Measurements from ENCODE around the gene TNRC6A. TPM values are rescaled to one million over a fixed set of nuclear protein-coding genes. Genes with fewer than 3 reads are reported as not detected.
A peak's percentile ranks its signal among the peaks of the same experiment; 100 is the strongest.
"Not testable (repeated sequence)": the region's sequence is repeated elsewhere in the genome, so short reads cannot be mapped to it uniquely, and the experiment has no call there.

Gene TNRC6A
- total and polyA plus RNA-seq, 2 experiments from 2014 or later: 12.5 to 13.1 TPM

DNA sequence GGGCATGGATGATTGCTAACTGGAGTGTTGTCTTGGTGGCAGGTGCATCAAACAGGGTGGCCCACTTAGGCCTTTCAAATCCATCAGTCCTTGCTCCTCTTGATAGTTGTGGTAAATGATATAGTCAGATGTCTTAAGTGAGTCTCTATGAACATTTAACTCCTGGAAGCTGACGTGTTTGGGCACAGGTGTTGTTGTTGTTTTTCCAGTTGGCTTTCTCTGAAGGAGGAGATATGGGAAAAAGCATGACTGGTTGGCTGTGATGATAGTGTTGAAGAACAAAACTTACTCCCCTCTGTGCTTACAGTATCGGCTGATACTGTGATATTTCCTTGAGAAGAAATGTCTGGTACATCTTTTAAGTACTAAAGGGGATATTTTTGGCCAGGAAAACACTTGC is 18.0 kb downstream of the TNRC6A start:
- in situ Hi-C loops (cut with MboI): no loop called here
- H4K20me1 ChIP-seq (ENCODE audit: insufficient read depth): peaks cover 24% of the 10 kb centered on the region

GRCh38 chr16:24748242-24748641 is 18.8 kb downstream of the TNRC6A start:
- TF ChIP-seq EZH2 (IDR thresholded peaks at IDR 0.05; ENCODE audit: insufficient read depth, poor library complexity, severe bottlenecking): no peak
- TF ChIP-seq EZH2phosphoT487 (IDR thresholded peaks at IDR 0.05; ENCODE audit: insufficient read depth, low read depth): no peak
- peaks cover 7% of the 10 kb centered on the region; the same call in 1 of the 2 replicates for H3K36me3 ChIP-seq (ENCODE audit: low read depth)
- H3K9ac ChIP-seq: peak overlapping the region; percentile 43; the same call in 1 of the 2 replicates
- H3K4me3 ChIP-seq: no peak overlapping the region
- H3K79me2 ChIP-seq (ENCODE audit: insufficient read depth): peaks cover 98% of the 10 kb centered on the region
- H3K27ac ChIP-seq: peak overlapping the region; percentile 73
- H3K9me3 ChIP-seq (ENCODE audit: low read depth): no peaks in the 10 kb centered on the region
- H4K20me1 ChIP-seq (ENCODE audit: insufficient read depth): peaks cover 24% of the 10 kb centered on the region
- peak overlapping the region; percentile 33 for H3K4me2 ChIP-seq (ENCODE audit: unreplicated experiment)
- no peak overlapping the region for H2AFZ ChIP-seq
- no peaks in the 10 kb centered on the region for H3K27me3 ChIP-seq (replicated peaks; ENCODE audit: insufficient read depth)
- peak; percentile 93 for DNase-seq
- in situ Hi-C loops (cut with MboI): no loop called here
- H3K4me1 ChIP-seq (ENCODE audit: insufficient read depth): peaks cover 16% of the 10 kb centered on the region
- H3K9me2 ChIP-seq (ENCODE audit: insufficient read depth): no peaks in the 10 kb centered on the region
- peaks cover 24% of the 10 kb centered on the region for H3F3A ChIP-seq (ENCODE audit: insufficient read depth)
- WGBS, 2 experiments (ENCODE audit: low coverage in 1 of 2, low lambda C conversion rate in 2 of 2, missing lambda C conversion rate in 2 of 2): 9 to 11% methylated on average over 2 of the region's 2 CpGs

More for the DNA sequence above, 18.0 kb downstream of the TNRC6A start:
- Histone ChIP-seq H3K36me3 (ENCODE audit: low read depth) (peaks cover 7% of the 10 kb centered on the region; the same call in 1 of the 2 replicates), H3K4me1 (ENCODE audit: insufficient read depth) (peaks cover 16% of the 10 kb centered on the region), H3K79me2 (ENCODE audit: insufficient read depth) (peaks cover 98% of the 10 kb centered on the region), H3K4me2 (ENCODE audit: unreplicated experiment) (peak overlapping the region; percentile 33), H3K9me3 (ENCODE audit: low read depth) (no peaks in the 10 kb centered on the region), H3F3A (ENCODE audit: insufficient read depth) (peaks cover 24% of the 10 kb centered on the region), H3K4me3 (no peak overlapping the region), H3K9me2 (ENCODE audit: insufficient read depth) (no peaks in the 10 kb centered on the region), H2AFZ (no peak overlapping the region), H3K9ac (peak overlapping the region; percentile 43; the same call in 1 of the 2 replicates), H3K27me3 (replicated peaks; ENCODE audit: insufficient read depth) (no peaks in the 10 kb centered on the region), H3K27ac (peak overlapping the region; percentile 73)
- TF ChIP-seq EZH2 (IDR thresholded peaks at IDR 0.05; ENCODE audit: insufficient read depth, poor library complexity, severe bottlenecking): no peak
- no peak for TF ChIP-seq EZH2phosphoT487 (IDR thresholded peaks at IDR 0.05; ENCODE audit: insufficient read depth, low read depth)
- no peak for DNase-seq
- WGBS, 2 experiments (ENCODE audit: low coverage in 1 of 2, low lambda C conversion rate in 2 of 2, missing lambda C conversion rate in 2 of 2): 89 to 98% methylated on average over 2 of the region's 2 CpGs

DNA sequence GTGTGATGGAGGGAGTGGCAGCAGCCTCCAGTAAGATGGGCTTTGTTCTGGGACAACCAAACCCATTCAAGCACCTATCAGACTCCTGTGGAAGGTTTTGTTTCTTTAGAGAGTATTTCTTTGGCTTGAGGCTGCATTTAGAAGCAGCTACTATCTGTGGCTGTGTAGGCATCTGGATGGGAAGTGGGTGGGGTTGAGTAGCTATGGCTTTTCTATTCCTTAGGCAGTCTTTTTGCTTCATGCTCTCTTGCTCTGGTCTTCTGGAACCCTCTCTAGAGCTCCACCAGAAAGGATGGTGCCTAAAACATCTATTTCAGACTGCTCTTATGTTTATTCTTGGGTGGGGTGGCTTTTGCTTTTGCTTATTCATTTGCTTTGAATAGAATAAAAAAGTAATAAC is 19.9 kb downstream of the TNRC6A start:
- Histone ChIP-seq H3K4me1 (ENCODE audit: insufficient read depth) (peaks cover 16% of the 10 kb centered on the region), H3F3A (ENCODE audit: insufficient read depth) (peaks cover 24% of the 10 kb centered on the region), H4K20me1 (ENCODE audit: insufficient read depth) (peaks cover 24% of the 10 kb centered on the region), H3K27me3 (replicated peaks; ENCODE audit: insufficient read depth) (no peaks in the 10 kb centered on the region), H3K9me2 (ENCODE audit: insufficient read depth) (no peaks in the 10 kb centered on the region), H3K9ac (no peak overlapping the region), H3K79me2 (ENCODE audit: insufficient read depth) (peaks cover 98% of the 10 kb centered on the region), H2AFZ (no peak overlapping the region), H3K4me3 (no peak overlapping the region), H3K27ac (no peak overlapping the region), H3K36me3 (ENCODE audit: low read depth) (peaks cover 7% of the 10 kb centered on the region; the same call in 1 of the 2 replicates), H3K9me3 (ENCODE audit: low read depth) (no peaks in the 10 kb centered on the region), H3K4me2 (ENCODE audit: unreplicated experiment) (no peak overlapping the region)
- no peak for TF ChIP-seq EZH2 (IDR thresholded peaks at IDR 0.05; ENCODE audit: insufficient read depth, poor library complexity, severe bottlenecking)
- TF ChIP-seq EZH2phosphoT487 (IDR thresholded peaks at IDR 0.05; ENCODE audit: insufficient read depth, low read depth): no peak
- DNase-seq: no peak
- in situ Hi-C loops (cut with MboI): no loop called here

DNA sequence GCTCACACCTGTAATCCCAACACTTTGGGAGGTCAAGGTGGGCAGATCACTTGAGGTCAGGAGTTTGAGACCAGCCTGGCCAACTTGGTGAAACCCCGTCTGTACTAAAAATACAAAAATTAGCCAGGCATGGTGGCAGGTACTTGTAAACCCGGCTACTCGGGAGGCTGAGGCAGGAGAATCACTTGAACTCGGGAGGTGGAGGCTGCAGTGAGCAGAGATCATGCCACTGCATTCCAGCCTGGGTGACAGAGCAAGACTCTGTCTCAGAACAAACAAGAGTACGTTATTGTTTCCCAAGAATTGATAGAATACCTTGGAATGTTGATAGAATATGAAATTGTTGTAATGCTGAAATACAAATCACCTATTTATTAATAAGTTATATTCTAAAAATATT is 20.4 kb downstream of the TNRC6A start:
- H3K4me1 ChIP-seq (ENCODE audit: insufficient read depth): peaks cover 16% of the 10 kb centered on the region
- H4K20me1 ChIP-seq (ENCODE audit: insufficient read depth): peaks cover 21% of the 10 kb centered on the region
- H3K9me2 ChIP-seq (ENCODE audit: insufficient read depth); H3K4me2 ChIP-seq (ENCODE audit: unreplicated experiment); DNase-seq; H3K4me3 ChIP-seq; H3K36me3 ChIP-seq (ENCODE audit: low read depth); H2AFZ ChIP-seq; in situ Hi-C loops (cut with MboI); H3K27me3 ChIP-seq (replicated peaks; ENCODE audit: insufficient read depth); H3K9ac ChIP-seq; H3K9me3 ChIP-seq (ENCODE audit: low read depth); H3K27ac ChIP-seq: not testable (repeated sequence)
- whole genome bisulfite sequencing, 2 experiments (ENCODE audit: low coverage in 1 of 2, low lambda C conversion rate in 2 of 2, missing lambda C conversion rate in 2 of 2): 89 to 93% methylated on average over 5 of the region's 5 CpGs
- H3F3A ChIP-seq (ENCODE audit: insufficient read depth): peaks cover 24% of the 10 kb centered on the region
- H3K79me2 ChIP-seq (ENCODE audit: insufficient read depth): peaks cover 98% of the 10 kb centered on the region

DNA sequence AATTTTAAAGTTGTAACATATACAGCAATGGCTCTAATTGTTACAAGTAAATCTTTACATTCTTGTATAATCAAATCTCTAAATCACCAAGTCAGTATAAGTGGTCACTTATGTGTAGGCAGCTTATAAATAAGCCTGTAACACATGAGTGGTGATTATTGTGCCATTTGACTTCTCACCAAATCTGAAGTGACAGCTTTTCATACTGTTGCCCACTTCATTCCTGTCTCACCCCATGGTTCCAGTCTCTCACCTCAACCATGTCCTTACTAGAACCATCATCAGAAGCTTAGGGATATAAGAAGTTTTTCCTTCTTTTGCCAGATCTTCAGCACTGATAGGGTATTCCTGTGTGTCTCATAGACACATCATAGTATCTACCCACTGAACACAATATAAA is 23.5 kb downstream of the TNRC6A start:
- Histone ChIP-seq H3K4me1 (ENCODE audit: insufficient read depth) (peaks cover 15% of the 10 kb centered on the region), H3K9ac (no peak overlapping the region), H3K27me3 (replicated peaks; ENCODE audit: insufficient read depth) (no peaks in the 10 kb centered on the region), H3K27ac (no peak overlapping the region), H2AFZ (no peak overlapping the region), H4K20me1 (ENCODE audit: insufficient read depth) (peaks cover 10% of the 10 kb centered on the region; the same call in 1 of the 2 replicates), H3K36me3 (ENCODE audit: low read depth) (peaks cover 7% of the 10 kb centered on the region; the same call in 1 of the 2 replicates), H3K79me2 (ENCODE audit: insufficient read depth) (peaks cover 98% of the 10 kb centered on the region), H3K4me3 (no peak overlapping the region), H3F3A (ENCODE audit: insufficient read depth) (peaks cover 13% of the 10 kb centered on the region), H3K9me2 (ENCODE audit: insufficient read depth) (no peaks in the 10 kb centered on the region), H3K4me2 (ENCODE audit: unreplicated experiment) (no peak overlapping the region), H3K9me3 (ENCODE audit: low read depth) (no peaks in the 10 kb centered on the region)
- no peak for DNase-seq
- in situ Hi-C loops (cut with MboI): no loop called here
- TF ChIP-seq EZH2 (IDR thresholded peaks at IDR 0.05; ENCODE audit: insufficient read depth, poor library complexity, severe bottlenecking): no peak
- no peak for TF ChIP-seq EZH2phosphoT487 (IDR thresholded peaks at IDR 0.05; ENCODE audit: insufficient read depth, low read depth)
